HEK293 (cell line): ENCODE measurements around the gene SLC7A1.

Experiments used
- CTCF ChIA-PET: fragments of 350-600 bp; formaldehyde crosslinking; extraction: SDS; loops from one replicate; lab custom pipeline; 2021; ENCODE audit warnings: antibody characterized with exemption; lab: Yijun Ruan, JAX
- POLR2A ChIA-PET: fragments of 300-600 bp; formaldehyde crosslinking; extraction: SDS; loops from one replicate; lab custom pipeline; 2020; ENCODE audit warnings: antibody characterized with exemption, inconsistent platforms; lab: Yijun Ruan, JAX
- H3K27ac ChIP-seq: fragments of 200-500 bp; sonication (Bioruptor generic); 2 replicates; pipeline ENCODE4 v1.5.1; 2014; ENCODE audit warnings: low read depth, low read length, control low read depth, inconsistent platforms; ENCODE audit errors: extremely low read depth
- H3K36me3 ChIP-seq, 2 experiments: fragments of 200-500 bp in 1 of 2; sonication (Bioruptor generic) in 1 of 2; 1 replicate in 1 of 2; 2 replicates in 1 of 2; pipeline ENCODE4 v1.5.1; 2014 to 2017; ENCODE audit warnings: inconsistent platforms in 2 of 2, low read length in 2 of 2; ENCODE audit not compliant: control insufficient read depth in 2 of 2, insufficient read depth in 1 of 2
- H3K4me1 ChIP-seq: fragments of 200-500 bp; sonication (Bioruptor generic); 2 replicates; pipeline ENCODE4 v1.5.1; 2014; ENCODE audit warnings: mild to moderate bottlenecking, low read length, inconsistent platforms; ENCODE audit not compliant: control insufficient read depth, insufficient read depth
- H3K4me3 ChIP-seq: 2 replicates; pipeline ENCODE4 v1.5.1; 2011; ENCODE audit warnings: low read depth, mild to moderate bottlenecking, control low read depth, low read length, moderate library complexity
- H3K9me3 ChIP-seq: fragments of 200-500 bp; sonication (Bioruptor generic); 2 replicates; pipeline ENCODE4 v1.5.1; 2014; ENCODE audit warnings: low read depth, low read length, inconsistent platforms; ENCODE audit not compliant: control insufficient read depth, insufficient read depth
- HOXA7 ChIP-seq: sonication (generic); formaldehyde crosslinking; IDR thresholded peaks from 2 replicates; pipeline ENCODE4 v1.8.1; 2022; ENCODE audit warnings: missing genetic modification reagents, borderline replicate concordance
- HOXC10 ChIP-seq: sonication (generic); formaldehyde crosslinking; IDR thresholded peaks from 2 replicates; pipeline ENCODE4 v1.8.1; 2023; ENCODE audit warnings: mild to moderate bottlenecking, missing genetic modification reagents
- HOXD13 ChIP-seq: sonication (generic); formaldehyde crosslinking; IDR thresholded peaks from 2 replicates; pipeline ENCODE4 v1.8.0; 2022; ENCODE audit warnings: missing genetic modification reagents, borderline replicate concordance
- KLF1 ChIP-seq: fragments of 450-650 bp; formaldehyde crosslinking; IDR thresholded peaks from 2 replicates; pipeline ENCODE4 v1.5.1; 2016; ENCODE audit warnings: missing biosample characterization, missing genetic modification characterization
- OSR2 ChIP-seq: fragments of 450-650 bp; formaldehyde crosslinking; IDR thresholded peaks from 2 replicates; pipeline ENCODE4 v1.5.1; 2016; ENCODE audit warnings: missing biosample characterization, missing genetic modification characterization
- REST ChIP-seq: fragments of 450-650 bp; formaldehyde crosslinking; IDR thresholded peaks from 2 replicates; pipeline ENCODE4 v1.5.1; 2016; ENCODE audit warnings: missing biosample characterization, missing genetic modification characterization
- SETDB1 ChIP-seq: IDR thresholded peaks from one replicate; pipeline ENCODE4 v1.6.1; 2017; ENCODE audit warnings: mild to moderate bottlenecking, low read length, moderate library complexity, mixed read lengths; ENCODE audit not compliant: insufficient read length
- TRIM28 ChIP-seq: IDR thresholded peaks from 2 replicates; pipeline ENCODE4 v1.6.1; 2011; ENCODE audit warnings: low read length, control low read depth, borderline replicate concordance
- WT1 ChIP-seq: fragments of 450-650 bp; formaldehyde crosslinking; IDR thresholded peaks from 2 replicates; pipeline ENCODE4 v1.5.1; 2016; ENCODE audit warnings: missing biosample characterization, missing genetic modification characterization
- ZBTB8A ChIP-seq: fragments of 450-650 bp; formaldehyde crosslinking; IDR thresholded peaks from 2 replicates; pipeline ENCODE4 v1.5.1; 2016; ENCODE audit warnings: missing biosample characterization, missing genetic modification characterization
- ZFP37 ChIP-seq: fragments of 450-650 bp; formaldehyde crosslinking; IDR thresholded peaks from 2 replicates; pipeline ENCODE4 v1.5.1; 2016; ENCODE audit warnings: missing biosample characterization, missing genetic modification characterization
- ZNF133 ChIP-seq: fragments of 450-650 bp; formaldehyde crosslinking; IDR thresholded peaks from 2 replicates; pipeline ENCODE4 v1.5.1; 2016; ENCODE audit warnings: missing biosample characterization, missing genetic modification characterization
- ZNF148 ChIP-seq: fragments of 450-650 bp; formaldehyde crosslinking; IDR thresholded peaks from 2 replicates; pipeline ENCODE4 v1.5.0; 2017; ENCODE audit warnings: missing biosample characterization, missing genetic modification characterization, borderline replicate concordance
- ZNF18 ChIP-seq: fragments of 450-650 bp; formaldehyde crosslinking; IDR thresholded peaks from 2 replicates; pipeline ENCODE4 v1.5.1; 2016; ENCODE audit warnings: missing biosample characterization, missing genetic modification characterization
- ZNF302 ChIP-seq: fragments of 450-650 bp; formaldehyde crosslinking; IDR thresholded peaks from 2 replicates; pipeline ENCODE4 v1.5.1; 2016; ENCODE audit warnings: missing biosample characterization, missing genetic modification characterization, low read depth
- ZNF366 ChIP-seq: fragments of 450-650 bp; formaldehyde crosslinking; conservative IDR thresholded peaks from 2 replicates; pipeline ENCODE4 v1.5.1; 2016; ENCODE audit warnings: missing biosample characterization, missing genetic modification characterization
- ZNF585B ChIP-seq: fragments of 450-650 bp; formaldehyde crosslinking; IDR thresholded peaks from 2 replicates; pipeline ENCODE4 v1.5.1; 2016; ENCODE audit warnings: missing biosample characterization, missing genetic modification characterization
- ZXDB ChIP-seq: fragments of 450-650 bp; formaldehyde crosslinking; IDR thresholded peaks from 2 replicates; pipeline ENCODE4 v1.5.1; 2016; ENCODE audit warnings: missing biosample characterization, missing genetic modification characterization
- TF ChIP-seq, protein P1 (sequence below): fragments of 450-650 bp; formaldehyde crosslinking; IDR thresholded peaks from 2 replicates; pipeline ENCODE4; 2016; ENCODE audit warnings: missing biosample characterization, missing genetic modification characterization

The SLC7A1 gene

DNA sequence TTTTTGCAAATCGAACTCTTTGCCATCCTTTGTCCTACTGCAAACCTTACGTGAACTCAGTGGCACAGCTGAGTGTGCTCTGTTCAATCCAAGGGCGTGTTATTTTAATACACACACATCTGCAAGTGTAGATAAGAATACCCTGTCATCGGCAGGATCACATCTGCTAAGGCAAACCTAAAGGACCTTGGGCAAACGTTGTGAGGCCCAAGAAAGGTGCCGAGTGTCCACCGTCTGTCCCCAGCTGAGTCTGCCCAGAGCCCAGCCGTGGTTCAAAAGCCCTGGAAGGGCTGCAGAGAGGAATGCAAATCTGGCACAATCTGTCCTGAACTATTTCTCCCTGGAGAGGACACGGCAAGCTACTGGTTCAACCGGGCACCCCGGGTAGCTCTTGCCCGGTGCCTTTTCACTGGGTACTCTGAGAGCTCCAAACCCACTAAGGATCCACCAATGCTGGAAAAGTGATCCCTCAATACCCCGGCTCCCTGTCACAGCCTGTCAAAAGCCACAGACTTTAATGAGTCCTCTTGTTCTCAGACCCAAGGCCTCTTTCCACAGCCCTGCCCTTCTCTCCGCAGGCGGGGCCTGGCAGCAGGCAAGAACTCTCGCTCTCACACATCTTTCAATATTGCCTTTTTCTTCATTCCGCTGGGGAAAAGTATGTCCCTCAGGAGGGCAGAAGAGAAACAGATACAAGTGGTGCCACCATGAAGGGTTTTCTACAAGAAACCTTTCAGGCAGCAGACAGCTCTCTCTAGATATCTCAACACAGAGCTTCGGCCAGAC, 17.0 kb downstream of the SLC7A1 start:
- CTCF ChIA-PET: no interaction called here
- no peak for TF ChIP-seq ZBTB8A (tag by site-specific recombination)
- TF ChIP-seq ZNF366: no peak
- TF ChIP-seq ZXDB (tag by site-specific recombination): no peak
- TF ChIP-seq WT1 (tag by site-specific recombination): no peak
- TF ChIP-seq ZNF585B (tag by site-specific recombination): no peak
- TF ChIP-seq ZNF302: no peak
- TF ChIP-seq ZNF133: no peak
- no peak for TF ChIP-seq REST (tag by site-specific recombination)
- TF ChIP-seq SETDB1: no peak
- POLR2A ChIA-PET: interaction anchor here (0.7 kb wide), 1 partner anchor 9 kb away, joined by 3 read pairs; no protein-coding TSS in a partner anchor

DNA sequence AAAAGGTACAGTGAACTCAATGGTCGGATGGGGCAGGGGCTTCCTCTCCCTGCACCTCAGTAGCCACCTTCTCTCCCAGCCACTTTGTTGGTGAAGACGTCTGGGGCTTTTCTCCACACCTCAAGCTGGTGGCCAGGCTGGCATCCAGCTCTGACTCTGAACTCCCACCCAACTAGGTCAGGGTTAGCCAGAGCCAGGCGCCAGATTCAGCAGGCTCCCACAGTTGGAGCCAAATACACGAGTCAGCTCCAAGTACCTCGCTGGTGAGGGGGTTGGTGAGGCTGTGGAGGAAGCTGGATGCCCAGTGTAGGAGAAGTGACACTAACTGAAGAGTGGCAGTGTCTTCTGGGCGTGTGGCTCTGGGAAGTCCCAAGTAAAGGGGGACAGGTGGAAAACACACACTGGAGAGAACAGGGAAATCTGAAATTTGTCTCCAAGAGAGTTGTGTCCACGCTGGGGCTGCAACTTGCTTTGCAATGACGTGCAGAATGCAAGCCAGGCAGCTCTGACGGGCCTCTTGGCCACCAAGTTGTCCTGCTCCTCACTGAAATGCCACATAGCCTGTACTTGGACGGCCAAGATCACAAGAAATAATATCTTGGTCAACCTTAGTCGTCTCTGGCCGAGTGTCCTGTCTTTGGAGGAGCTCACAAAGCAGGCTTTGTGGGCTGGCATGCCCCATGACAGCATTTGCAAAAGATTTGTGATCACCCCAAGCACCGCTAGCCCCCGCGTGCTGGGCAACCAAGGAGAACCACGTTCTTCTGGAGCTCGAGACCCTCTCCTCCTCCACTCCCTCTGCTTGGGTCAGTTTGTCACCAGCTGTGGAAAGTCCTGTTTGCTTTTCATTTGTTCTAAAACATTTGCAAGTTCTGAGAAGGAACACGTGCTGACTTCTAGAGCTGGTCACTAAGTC, 18.1 kb downstream of the SLC7A1 start:
- no peaks in the 10 kb centered on the region for H3K9me3 ChIP-seq
- H3K4me3 ChIP-seq: no peak overlapping the region
- ChIA-PET CTCF (no interaction called here), POLR2A (no interaction called here)
- H3K4me1 ChIP-seq: peaks cover 2% of the 10 kb centered on the region; the same call in 1 of the 2 replicates
- TF ChIP-seq KLF1 (tag by site-specific recombination): no peak
- TF ChIP-seq HOXD13 (CRISPR knock-in tag): no peak
- TF ChIP-seq ZNF18: no peak
- no peak for TF ChIP-seq ZNF148 (tag by site-specific recombination)
- no peak for TF ChIP-seq TRIM28
- no peak for TF ChIP-seq HOXA7 (CRISPR knock-in tag)
- TF ChIP-seq ZFP37 (tag by site-specific recombination): no peak
- no peak for TF ChIP-seq OSR2 (tag by site-specific recombination)
- no peak for TF ChIP-seq HOXC10 (CRISPR knock-in tag)
- TF ChIP-seq, protein P1, sequence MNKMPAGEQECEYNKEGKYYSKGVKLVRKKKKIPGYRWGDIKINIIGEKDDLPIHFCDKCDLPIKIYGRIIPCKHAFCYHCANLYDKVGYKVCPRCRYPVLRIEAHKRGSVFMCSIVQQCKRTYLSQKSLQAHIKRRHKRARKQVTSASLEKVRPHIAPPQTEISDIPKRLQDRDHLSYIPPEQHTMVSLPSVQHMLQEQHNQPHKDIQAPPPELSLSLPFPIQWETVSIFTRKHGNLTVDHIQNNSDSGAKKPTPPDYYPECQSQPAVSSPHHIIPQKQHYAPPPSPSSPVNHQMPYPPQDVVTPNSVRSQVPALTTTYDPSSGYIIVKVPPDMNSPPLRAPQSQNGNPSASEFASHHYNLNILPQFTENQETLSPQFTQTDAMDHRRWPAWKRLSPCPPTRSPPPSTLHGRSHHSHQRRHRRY (tag by site-specific recombination): no peak
- H3K27ac ChIP-seq: no peak overlapping the region
- no peaks in the 10 kb centered on the region; a peak in 1 of 3 replicates for H3K36me3 ChIP-seq

More for the DNA sequence above, 17.0 kb downstream of the SLC7A1 start:
- no peaks in the 10 kb centered on the region for H3K9me3 ChIP-seq
- H3K27ac ChIP-seq: no peak overlapping the region
- no peaks in the 10 kb centered on the region; a peak in 1 of 3 replicates for H3K36me3 ChIP-seq
- no peak overlapping the region for H3K4me3 ChIP-seq
- peaks cover 2% of the 10 kb centered on the region; the same call in 1 of the 2 replicates for H3K4me1 ChIP-seq
